NCI-H2196 treated with DMSO at 0.1 percent for 48 hours (cell line): ENCODE results near the gene PATJ.
A peak's percentile ranks its signal among the peaks of the same experiment; 100 is the strongest.

Experiments
- DNase-seq: peaks from one replicate; lab custom pipeline; 2025; ENCODE audit not compliant: unreplicated experiment; lab: John Stamatoyannopoulos, UW

Gene PATJ

DNA sequence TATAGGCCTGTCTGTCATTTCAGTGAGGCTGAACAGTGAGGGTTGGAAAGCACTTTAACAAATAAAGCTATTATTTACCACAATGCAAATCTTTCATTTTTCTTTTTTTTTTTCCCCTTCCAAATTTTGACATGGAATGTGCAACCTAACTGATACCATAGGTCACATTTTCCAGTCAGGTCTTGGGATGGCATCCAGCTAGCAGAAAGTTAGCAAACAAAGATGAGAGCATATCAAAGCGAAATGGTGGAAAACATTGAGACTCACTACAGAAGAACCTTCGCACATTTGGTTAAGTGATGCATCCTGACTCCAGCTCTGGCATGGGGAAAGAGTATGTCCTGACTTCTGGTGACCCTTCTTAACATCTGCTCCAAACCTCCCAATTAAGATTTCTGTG lies 347.3 kb downstream of the PATJ start:
- no peak for DNase-seq

DNA sequence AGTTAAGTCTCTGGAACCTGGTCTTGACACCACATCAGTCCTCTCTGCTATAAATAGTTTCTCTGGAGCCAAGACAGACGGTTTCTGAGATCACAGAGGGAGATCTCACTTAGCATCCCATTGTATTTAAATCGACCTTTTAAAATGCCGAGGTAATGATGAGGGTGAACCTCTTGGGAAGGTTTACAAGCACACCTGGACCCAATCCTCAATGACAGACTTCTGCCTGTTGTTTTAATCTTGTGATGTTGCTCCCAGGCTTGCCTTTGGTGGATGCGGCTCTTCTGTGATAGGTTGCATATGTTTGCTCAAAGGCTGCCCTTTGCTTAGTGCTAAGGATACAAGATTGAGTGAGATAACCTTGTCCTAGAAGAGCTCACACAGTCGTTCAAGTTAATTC lies 347.7 kb downstream of the PATJ start:
- no peak for DNase-seq

DNA sequence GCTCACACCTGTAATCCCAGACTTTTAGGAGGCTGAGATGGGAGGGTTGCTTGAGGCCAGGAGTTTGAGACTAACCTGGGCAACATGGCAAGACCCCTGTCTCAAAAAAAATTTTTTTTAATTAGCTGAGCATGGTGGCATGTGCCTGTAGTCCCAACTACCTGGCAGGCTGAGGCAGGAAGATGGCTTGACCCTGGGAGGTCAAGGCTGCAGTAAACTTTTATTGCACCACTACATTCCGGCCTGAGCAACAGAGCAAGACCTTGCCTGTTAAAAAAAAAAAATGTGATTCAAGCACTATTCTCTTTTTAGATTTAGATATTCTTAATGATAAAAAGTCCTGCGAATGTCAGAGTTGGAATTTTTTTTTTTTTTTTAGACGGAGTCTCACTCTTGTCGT lies 349.8 kb downstream of the PATJ start:
- no peak for DNase-seq

DNA sequence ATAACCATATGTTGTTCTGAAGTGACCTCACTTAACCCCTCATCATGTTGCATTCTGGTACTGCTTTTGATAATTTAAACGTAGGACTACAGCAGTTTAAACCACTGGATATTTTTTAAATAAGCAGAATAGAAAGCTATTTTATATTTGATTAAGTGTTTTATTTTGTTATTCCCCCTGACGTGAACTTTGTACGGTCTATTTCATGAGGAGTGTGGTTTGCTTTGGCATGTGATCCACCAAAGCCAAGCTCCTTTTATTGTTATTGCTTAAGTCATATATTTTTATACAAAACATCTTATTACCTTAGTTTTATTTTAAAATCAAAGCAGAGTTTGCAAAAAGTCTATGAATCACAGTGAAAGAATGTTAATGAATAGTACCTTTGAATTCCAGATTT lies 351.0 kb downstream of the PATJ start:
- DNase-seq = no peak

- DNase-seq = no peak
These were observed 355.2 kb downstream of the PATJ start for GRCh38 chr1:62097464-62097863.

DNA sequence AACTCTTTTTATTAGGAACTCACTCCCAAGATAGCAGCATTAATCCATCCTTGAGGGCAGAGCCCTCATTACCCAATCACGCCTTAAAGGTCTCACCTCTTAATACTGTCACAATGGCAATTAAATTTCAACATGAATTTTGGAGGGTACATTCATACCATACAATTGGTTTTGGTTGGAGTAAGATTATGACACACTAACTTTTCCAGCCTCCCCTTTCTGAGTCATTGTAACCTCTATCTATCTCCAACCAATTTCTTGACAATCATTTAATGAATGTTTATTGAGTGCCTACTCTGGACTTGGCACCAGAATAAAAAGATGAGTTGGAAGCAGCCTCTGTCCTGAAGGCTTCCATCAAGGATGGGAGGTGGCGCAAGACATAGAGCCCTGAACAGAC lies 358.2 kb downstream of the PATJ start:
- DNase-seq = no peak

- DNase-seq = no peak
These were observed 361.6 kb downstream of the PATJ start for GRCh38 chr1:62103846-62104245.

DNA sequence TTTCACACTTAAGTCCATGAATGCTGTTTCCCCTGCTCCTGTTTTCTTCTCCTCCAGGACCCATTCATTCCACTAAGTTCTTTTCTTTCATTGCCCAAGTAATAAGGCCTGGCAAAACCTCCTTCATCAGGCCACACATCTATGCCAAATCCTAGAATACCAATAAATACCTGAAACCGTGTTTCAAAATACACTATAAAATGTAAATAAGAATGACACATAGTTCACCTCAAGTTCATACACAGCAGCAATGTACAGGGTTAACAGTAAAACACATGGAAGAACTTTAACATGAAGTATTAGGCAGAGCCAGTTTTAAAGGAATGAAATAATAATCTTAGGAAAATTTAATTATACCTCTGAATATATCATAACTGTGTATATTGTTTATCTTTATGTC lies 365.6 kb downstream of the PATJ start:
- DNase-seq = no peak

- no peak for DNase-seq
These were observed 366.8 kb downstream of the PATJ start for GRCh38 chr1:62109124-62109523.

GRCh38 chr1:62110198-62110817 lies 368.0 kb downstream of the PATJ start:
- no peak for DNase-seq

- DNase-seq = no peak
These were observed 368.8 kb downstream of the PATJ start for GRCh38 chr1:62111084-62111483.

GRCh38 chr1:62113507-62113906 lies 371.2 kb downstream of the PATJ start:
- no peak for DNase-seq

DNA sequence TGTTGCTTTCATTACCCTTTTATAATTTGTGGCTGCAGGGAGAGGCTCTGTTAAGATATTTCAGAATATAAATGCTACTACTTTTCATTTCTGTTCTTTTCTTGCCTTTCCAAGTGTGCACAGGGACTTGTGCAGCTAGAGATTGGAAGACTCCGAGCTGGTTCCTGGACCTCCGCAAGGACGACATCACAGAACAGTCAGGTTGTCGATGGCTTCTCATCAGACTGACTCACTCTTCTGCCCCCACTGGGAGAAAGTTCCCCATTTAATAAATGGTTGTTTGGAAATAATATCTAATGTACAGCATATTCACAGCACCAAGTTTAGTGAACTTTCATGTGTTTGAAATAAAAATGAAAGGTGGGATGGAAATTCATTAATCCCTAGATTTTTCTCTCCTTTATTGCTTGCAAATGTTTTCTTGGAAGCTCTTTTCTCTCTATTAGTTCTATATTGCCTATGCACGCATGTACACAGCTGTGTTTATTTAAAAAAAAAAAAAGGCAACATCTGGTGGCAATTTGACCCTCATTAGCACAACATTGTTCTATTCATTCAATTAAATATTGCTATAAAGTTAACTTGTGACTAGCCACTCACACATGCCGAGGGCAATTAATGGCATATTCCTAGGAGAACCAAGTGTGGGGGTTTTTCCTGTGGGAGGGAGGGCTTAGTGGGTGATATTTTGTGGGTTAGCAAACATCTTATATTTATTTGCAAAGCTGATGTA lies 374.9 kb downstream of the PATJ start:
- no peak for DNase-seq

GRCh38 chr1:62126579-62127290 lies 384.5 kb downstream of the PATJ start:
- no peak for DNase-seq

DNA sequence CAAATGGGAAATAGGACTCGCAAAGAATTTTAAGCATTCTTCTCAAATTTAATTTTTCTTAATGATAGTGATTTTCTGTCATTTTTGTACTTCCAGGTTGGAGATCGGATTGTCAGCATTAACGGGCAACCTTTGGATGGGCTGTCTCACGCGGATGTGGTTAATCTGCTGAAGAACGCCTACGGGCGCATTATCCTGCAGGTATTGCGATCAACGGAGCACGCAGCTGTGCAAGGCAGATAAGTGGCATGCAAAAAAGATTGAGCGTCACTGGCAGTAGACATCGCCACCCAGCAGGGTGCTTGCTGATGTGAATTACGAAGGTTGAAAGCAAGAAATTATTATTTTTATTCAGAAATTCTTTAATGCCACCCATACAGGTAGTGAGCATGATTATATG lies 386.5 kb downstream of the PATJ start:
- DNase-seq = no peak

- peak; percentile 8 for DNase-seq
These were observed 388.9 kb downstream of the PATJ start for GRCh38 chr1:62131093-62131725.

DNA sequence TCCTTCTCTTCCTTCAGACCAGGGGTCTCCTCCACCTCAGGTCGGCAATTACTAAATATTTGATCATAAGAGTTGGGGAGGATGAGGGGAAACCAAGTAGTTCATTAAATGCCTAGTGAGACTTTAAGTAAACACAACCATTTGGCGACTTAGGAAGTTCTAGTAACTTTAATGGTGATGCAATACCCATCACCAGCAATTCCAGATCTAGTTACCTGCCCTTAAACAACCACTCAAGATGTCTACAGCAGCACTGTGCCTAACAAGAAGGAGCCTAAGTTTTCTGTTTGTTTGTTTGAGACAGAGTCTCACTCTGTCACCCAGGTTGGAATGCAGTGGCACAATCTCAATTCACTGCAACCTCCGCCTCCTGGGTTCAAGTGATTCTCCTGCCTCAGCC lies 395.7 kb downstream of the PATJ start:
- no peak for DNase-seq

GRCh38 chr1:62139410-62139809 lies 397.1 kb downstream of the PATJ start:
- no peak for DNase-seq

DNA sequence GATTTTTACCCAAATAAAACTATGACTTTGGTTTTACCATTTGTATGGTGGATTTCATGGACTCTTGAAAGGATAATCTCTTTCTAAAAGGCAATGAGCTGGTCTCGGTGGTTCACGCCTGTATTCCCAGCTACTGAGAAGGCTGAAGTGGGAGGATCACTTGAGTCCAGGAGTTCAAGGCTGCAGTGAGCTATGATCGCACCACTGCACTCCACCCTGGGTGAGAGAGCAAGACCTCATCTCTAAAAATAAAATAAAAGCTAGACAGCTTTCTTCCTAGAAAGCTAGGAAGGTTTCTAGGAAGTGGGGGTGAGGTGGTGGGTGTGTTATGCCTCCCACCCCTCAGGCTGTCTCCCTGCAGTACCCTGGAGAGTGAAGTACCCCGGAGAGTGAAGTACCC lies 398.4 kb downstream of the PATJ start:
- DNase-seq = no peak

DNA sequence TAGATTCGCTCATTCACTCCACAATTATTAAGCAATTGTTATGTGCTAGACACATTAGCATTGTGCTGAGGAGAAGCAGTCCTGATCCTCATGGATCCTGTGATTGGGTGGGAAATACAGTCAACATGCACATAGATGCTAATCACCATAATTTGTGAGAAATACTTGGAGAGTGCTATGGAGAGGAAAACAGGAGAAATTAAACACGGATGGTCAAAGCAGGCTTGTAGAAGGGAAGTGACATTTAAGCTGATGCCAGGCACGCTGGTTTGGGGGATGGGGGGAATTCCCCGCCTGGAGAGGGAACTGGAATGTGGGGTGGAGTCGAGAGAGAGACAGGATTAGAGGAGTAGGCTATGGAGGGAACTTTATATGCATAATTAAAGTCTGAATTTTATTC lies 400.2 kb downstream of the PATJ start:
- no peak for DNase-seq

DNA sequence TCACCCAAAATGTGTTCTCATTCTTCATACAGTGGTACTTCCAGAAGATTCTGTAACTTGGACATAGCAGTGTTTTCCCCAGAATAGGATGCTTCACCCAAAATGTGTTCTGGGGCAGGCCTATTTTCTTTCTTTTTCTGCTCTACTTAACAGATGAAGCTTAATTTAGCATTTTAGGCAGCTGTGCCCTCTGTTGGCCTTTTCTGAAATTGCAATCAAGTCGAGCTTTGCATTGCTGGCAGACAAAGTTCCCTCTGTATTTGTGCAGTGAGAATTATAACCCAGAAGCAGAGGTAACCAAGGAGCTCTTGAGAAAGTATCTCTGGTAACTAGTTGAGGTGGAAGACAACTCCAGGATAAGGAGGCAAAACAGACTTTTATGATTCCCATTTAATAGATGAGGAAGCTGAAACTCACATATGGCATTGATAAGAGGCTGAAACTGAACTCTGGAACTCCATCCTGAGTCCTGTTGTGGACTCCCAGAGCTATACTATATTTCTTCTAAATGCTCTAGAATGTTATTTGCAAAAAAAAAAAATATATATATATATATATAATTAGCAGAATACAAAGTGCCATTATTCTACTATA lies 402.1 kb downstream of the PATJ start:
- DNase-seq = peak; percentile 10
